Thyroid gland (tissue), 4 donors: ENCODE data around the gene C10orf90.

Experiments
- CTCF ChIP-seq, 6 experiments: fragments of 200-600 bp in 3 of 6; fragments of 450-650 bp in 3 of 6; sonication (generic) in 3 of 6; IDR thresholded peaks; one replicate each; pipeline ENCODE4 v1.5.1; 2016 to 2019; ENCODE audit warnings: antibody characterized with exemption in 6 of 6, mild to moderate bottlenecking in 2 of 6, inconsistent platforms in 1 of 6, moderate library complexity in 1 of 6
- POLR2A ChIP-seq, 2 donors: fragments of 450-650 bp; IDR thresholded peaks; one replicate each; pipeline ENCODE4 v1.6.1; 2017; ENCODE audit warnings: antibody characterized with exemption in 2 of 2, mild to moderate bottlenecking in 2 of 2, moderate library complexity in 1 of 2

- no peak for TF ChIP-seq CTCF (IDR thresholded peaks at IDR 0.05)
- TF ChIP-seq POLR2A (IDR thresholded peaks at IDR 0.05) = no peak
Measured at GRCh38 chr10:126568809-126569385, 101.6 kb downstream of the C10orf90 start.
